ENCODE data around the gene TBCB.
"Not testable (repeated sequence)": the region's sequence is repeated elsewhere in the genome, so short reads cannot be mapped to it uniquely, and the experiment has no call there.

TBCB gene

GRCh38 chr19:36115453-36116343 lies at the start of gene TBCB:
TSS of gene TBCB (plus strand) at chr19:36115468. CDS start at chr19:36115561, 93 bp downstream.
- DNase-seq: no peak

- DNase-seq: no peak
These were observed 47.6 kb upstream of the TBCB start for GRCh38 chr19:36067681-36068080.

GRCh38 chr19:36068810-36069499 lies 46.3 kb upstream of the TBCB start:
- DNase-seq: not testable (repeated sequence)

- no peak for DNase-seq
These were observed 43.2 kb upstream of the TBCB start for GRCh38 chr19:36072081-36072480.

GRCh38 chr19:36073121-36073876 lies 42.0 kb upstream of the TBCB start:
- no peak for DNase-seq

GRCh38 chr19:36079389-36079945 lies 35.8 kb upstream of the TBCB start:
- DNase-seq: no peak

- DNase-seq: no peak
These were observed 33.9 kb upstream of the TBCB start for GRCh38 chr19:36081385-36081784.

GRCh38 chr19:36081894-36082293 lies 33.4 kb upstream of the TBCB start:
- DNase-seq: no peak

- DNase-seq: no peak
These were observed 32.4 kb upstream of the TBCB start for GRCh38 chr19:36082916-36083315.

- no peak for DNase-seq
These were observed 30.8 kb upstream of the TBCB start for GRCh38 chr19:36084231-36085009.

- DNase-seq: no peak
These were observed 28.9 kb upstream of the TBCB start for GRCh38 chr19:36086326-36086725.

- DNase-seq: no peak
These were observed 25.4 kb upstream of the TBCB start for GRCh38 chr19:36089847-36090246.

- no peak for DNase-seq
These were observed 24.2 kb upstream of the TBCB start for GRCh38 chr19:36090910-36091695.

GRCh38 chr19:36092566-36092965 lies 22.7 kb upstream of the TBCB start:
- no peak for DNase-seq

- peak; percentile 11 for DNase-seq
These were observed 22.1 kb upstream of the TBCB start for GRCh38 chr19:36093146-36093662.

GRCh38 chr19:36093687-36094086 lies 21.6 kb upstream of the TBCB start:
- no peak for DNase-seq

- DNase-seq: no peak
These were observed 18.2 kb upstream of the TBCB start for GRCh38 chr19:36097036-36097435.

GRCh38 chr19:36099166-36099785 lies 16.0 kb upstream of the TBCB start:
- no peak for DNase-seq

GRCh38 chr19:36100476-36100875 lies 14.8 kb upstream of the TBCB start:
- no peak for DNase-seq

GRCh38 chr19:36101550-36102327 lies 13.5 kb upstream of the TBCB start:
- DNase-seq: no peak

Data from stimulated activated CD4-positive, alpha-beta T cell treated with anti-CD3 and anti-CD28 coated beads, Interleukin-1b, Interleukin-23, amount 100 ng/mL, for 48 hours (primary cell).